ENCODE results near the gene YRDC. TPM values are rescaled to one million over a fixed set of nuclear protein-coding genes. Genes with fewer than 3 reads are reported as not detected.

The YRDC gene
- total and polyA plus RNA-seq, 8 donors: 1.3 to 30.3 (median 12.2) TPM; not detected in 1

DNA sequence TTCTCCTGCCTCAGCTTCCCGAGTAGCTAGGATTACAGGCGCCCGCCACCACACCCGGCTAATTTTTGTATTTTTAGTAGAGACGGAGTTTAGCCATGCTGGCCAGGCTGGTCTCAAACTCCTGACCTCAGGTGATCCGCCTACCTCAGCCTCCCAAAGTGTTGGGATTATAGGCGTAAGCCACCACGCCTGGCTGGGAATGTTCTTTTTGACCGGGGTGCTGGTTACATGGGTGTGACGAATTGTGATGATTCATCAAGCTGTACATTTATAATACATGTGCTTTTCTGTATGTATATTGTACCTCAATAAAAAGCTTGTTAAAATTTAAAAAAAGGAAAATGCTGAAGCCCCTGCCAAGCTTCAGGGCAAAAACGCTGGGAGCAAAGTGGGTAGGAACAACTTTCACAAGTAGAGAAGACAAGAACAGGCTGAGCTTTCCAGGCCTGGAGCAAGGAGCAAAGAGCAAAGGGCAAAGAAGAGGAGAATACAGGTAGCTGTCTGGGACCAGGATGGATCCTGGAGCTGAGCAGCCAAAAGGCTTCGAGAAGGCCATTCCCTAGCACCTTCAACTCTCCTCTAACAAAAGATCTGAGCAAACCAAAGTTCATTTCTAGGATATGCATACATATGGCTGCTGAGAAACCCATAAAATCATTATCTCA is 20.5 kb upstream of the YRDC start:
- Histone ChIP-seq H3K27ac (no peak overlapping the region), H3K4me1 (no peaks in the 10 kb centered on the region), H3K27me3 (no peaks in the 10 kb centered on the region), H3K4me3 (no peak overlapping the region), H3K36me3 (peaks cover 7 to 98% (median 96%) of the 10 kb centered on the region in 4 donors), H3K9me3 (no peaks in the 10 kb centered on the region)
- no peak for DNase-seq
- no peak for TF ChIP-seq POLR2A (IDR thresholded peaks at IDR 0.05)
- intact Hi-C loops (cut with DNase I; ENCODE audit: low total_unique reads): no loop called here
- WGBS, 5 donors: 85 to 95% (median 91%) methylated on average over 12 of the region's 12 CpGs

DNA sequence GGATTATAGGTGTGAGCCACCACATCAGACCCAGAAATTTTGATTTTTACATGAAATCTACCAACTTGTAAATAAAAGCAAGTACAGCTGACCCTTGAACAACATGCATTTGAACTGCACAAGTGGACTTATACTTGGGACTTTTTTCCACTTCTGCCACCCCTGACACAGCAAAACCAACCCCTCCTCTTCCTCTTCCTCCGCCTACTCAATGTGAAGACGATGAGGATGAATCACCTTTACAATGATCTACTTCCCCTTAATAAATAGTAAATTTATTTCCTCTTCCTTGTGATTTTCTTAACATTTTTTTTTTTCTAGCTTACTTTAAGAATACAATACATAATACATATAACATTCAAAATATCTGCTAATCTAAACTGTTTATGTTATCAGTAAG is 17.5 kb upstream of the YRDC start:
- intact Hi-C loops (cut with DNase I; ENCODE audit: low total_unique reads): no loop called here
- TF ChIP-seq, protein P1, sequence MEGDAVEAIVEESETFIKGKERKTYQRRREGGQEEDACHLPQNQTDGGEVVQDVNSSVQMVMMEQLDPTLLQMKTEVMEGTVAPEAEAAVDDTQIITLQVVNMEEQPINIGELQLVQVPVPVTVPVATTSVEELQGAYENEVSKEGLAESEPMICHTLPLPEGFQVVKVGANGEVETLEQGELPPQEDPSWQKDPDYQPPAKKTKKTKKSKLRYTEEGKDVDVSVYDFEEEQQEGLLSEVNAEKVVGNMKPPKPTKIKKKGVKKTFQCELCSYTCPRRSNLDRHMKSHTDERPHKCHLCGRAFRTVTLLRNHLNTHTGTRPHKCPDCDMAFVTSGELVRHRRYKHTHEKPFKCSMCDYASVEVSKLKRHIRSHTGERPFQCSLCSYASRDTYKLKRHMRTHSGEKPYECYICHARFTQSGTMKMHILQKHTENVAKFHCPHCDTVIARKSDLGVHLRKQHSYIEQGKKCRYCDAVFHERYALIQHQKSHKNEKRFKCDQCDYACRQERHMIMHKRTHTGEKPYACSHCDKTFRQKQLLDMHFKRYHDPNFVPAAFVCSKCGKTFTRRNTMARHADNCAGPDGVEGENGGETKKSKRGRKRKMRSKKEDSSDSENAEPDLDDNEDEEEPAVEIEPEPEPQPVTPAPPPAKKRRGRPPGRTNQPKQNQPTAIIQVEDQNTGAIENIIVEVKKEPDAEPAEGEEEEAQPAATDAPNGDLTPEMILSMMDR (IDR thresholded peaks at IDR 0.05): no peak
- TF ChIP-seq POLR2A (IDR thresholded peaks at IDR 0.05) (no peak), EP300 (IDR thresholded peaks at IDR 0.05) (no peak), POLR2AphosphoS5 (IDR thresholded peaks at IDR 0.05) (no peak)
- peaks cover 29 to 99% (median 97%) of the 10 kb centered on the region in 4 donors for H3K36me3 ChIP-seq
- no peaks in the 10 kb centered on the region for H3K27me3 ChIP-seq
- H3K4me1 ChIP-seq: no peaks in the 10 kb centered on the region
- 69 to 85% (median 79%) methylated on average over 2 of the region's 2 CpGs for WGBS, 5 donors
- H3K4me3 ChIP-seq: no peak overlapping the region
- no peak overlapping the region for H3K27ac ChIP-seq
- H3K9me3 ChIP-seq: no peaks in the 10 kb centered on the region
- DNase-seq: no peak

DNA sequence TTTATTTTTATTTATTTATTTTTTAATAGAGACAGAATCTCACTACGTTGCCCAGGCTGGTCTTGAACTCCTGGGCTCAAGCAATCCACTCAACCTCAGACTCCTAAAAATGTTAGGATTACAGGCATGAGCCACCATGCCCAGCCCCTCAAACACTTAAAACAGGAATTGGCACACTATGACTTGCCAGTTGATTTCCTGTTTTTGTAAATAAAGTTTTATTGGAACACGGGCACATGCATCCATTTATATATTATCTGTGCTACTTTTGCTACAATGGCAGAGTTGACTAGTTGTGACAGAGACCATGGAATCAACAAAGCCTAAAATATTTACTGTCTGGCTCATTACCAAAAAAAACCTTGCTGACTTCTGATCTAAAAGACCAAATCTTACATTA is 16.0 kb upstream of the YRDC start:
- Histone ChIP-seq H3K4me1 (no peaks in the 10 kb centered on the region), H3K27ac (no peak overlapping the region), H3K4me3 (no peak overlapping the region), H3K27me3 (no peaks in the 10 kb centered on the region), H3K36me3 (peaks cover 31 to 99% (median 96%) of the 10 kb centered on the region in 4 donors), H3K9me3 (no peaks in the 10 kb centered on the region)
- intact Hi-C loops (cut with DNase I; ENCODE audit: low total_unique reads): no loop called here
- WGBS, 5 donors: 88 to 97% (median 91%) methylated on average over 2 of the region's 2 CpGs
- no peak for DNase-seq
- no peak for TF ChIP-seq EP300 (IDR thresholded peaks at IDR 0.05)
- no peak for TF ChIP-seq POLR2A (IDR thresholded peaks at IDR 0.05)

- H3K27ac ChIP-seq: no peak overlapping the region
- no peaks in the 10 kb centered on the region for H3K27me3 ChIP-seq
- intact Hi-C loops (cut with DNase I; ENCODE audit: low total_unique reads): no loop called here
- TF ChIP-seq POLR2AphosphoS5 (IDR thresholded peaks at IDR 0.05) (no peak), EP300 (IDR thresholded peaks at IDR 0.05) (no peak), POLR2A (IDR thresholded peaks at IDR 0.05) (no peak)
- TF ChIP-seq, protein P1 (IDR thresholded peaks at IDR 0.05): no peak
- H3K4me3 ChIP-seq: no peak overlapping the region
- H3K4me1 ChIP-seq: peaks cover 0 to 2% (median 0%) of the 10 kb centered on the region in 4 donors
- no peaks in the 10 kb centered on the region for H3K9me3 ChIP-seq
- WGBS, 5 donors: 91 to 94% (median 92%) methylated on average over 9 of the region's 9 CpGs
- peaks cover 31 to 99% (median 96%) of the 10 kb centered on the region in 4 donors for H3K36me3 ChIP-seq
- DNase-seq: no peak
Observed at GRCh38 chr1:37822906-37823815, 15.2 kb upstream of the YRDC start.

DNA sequence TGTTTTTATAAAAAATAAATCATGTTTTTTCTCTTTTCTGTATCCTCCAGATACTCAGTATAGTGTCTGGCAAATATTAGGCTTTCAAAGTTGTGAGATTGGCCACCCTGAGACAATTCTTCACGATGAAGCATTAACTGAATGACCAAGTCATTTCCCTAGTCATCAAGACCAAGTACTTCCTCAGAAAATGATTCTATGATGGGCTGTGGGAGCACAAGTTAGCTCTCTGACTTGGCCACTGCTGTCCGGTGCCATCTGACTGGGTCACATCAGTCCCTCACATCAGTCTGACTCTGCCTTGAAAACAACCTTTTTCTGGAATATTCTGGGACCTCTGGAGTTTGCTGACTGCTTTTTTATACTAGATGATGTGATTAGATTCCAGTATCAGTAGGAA is 13.5 kb upstream of the YRDC start:
- no peak overlapping the region for H3K27ac ChIP-seq
- H3K9me3 ChIP-seq: no peaks in the 10 kb centered on the region
- TF ChIP-seq POLR2AphosphoS5 (IDR thresholded peaks at IDR 0.05) (no peak), POLR2A (IDR thresholded peaks at IDR 0.05) (no peak), EP300 (IDR thresholded peaks at IDR 0.05) (no peak)
- TF ChIP-seq, protein P1 (IDR thresholded peaks at IDR 0.05): no peak
- H3K36me3 ChIP-seq: peaks cover 31 to 97% (median 93%) of the 10 kb centered on the region in 4 donors
- no peak for DNase-seq
- H3K4me1 ChIP-seq: peaks cover 6 to 19% (median 9%) of the 10 kb centered on the region in 4 donors
- WGBS, 5 donors: 89 to 99% (median 92%) methylated on average over 2 of the region's 2 CpGs
- no peaks in the 10 kb centered on the region for H3K27me3 ChIP-seq
- intact Hi-C loops (cut with DNase I; ENCODE audit: low total_unique reads): no loop called here
- H3K4me3 ChIP-seq: no peak overlapping the region

All from stomach (tissue), 9 donors.